ENCODE results near the gene GNAL. TPM values are rescaled to one million over a fixed set of nuclear protein-coding genes. Genes with fewer than 3 reads are reported as not detected.
"Not testable (repeated sequence)": the region's sequence is repeated elsewhere in the genome, so short reads cannot be mapped to it uniquely, and the experiment has no call there.

GNAL gene
- total RNA-seq, 1 donor from 2014 or later, result 4.1 TPM

GRCh38 chr18:11908182-11909060 is 219.4 kb downstream of the GNAL start, which contains the start of gene MPPE1:
Gene MPPE1, minus strand, starts transcription at chr18:11908317. Its CDS starts 11,053 bp downstream, at chr18:11897264.
- DNase-seq, result peak; percentile 85

GRCh38 chr18:11909061-11909455 is 220.0 kb downstream of the GNAL start:
- peak; percentile 17 for DNase-seq

- no peak for DNase-seq
Observed at GRCh38 chr18:11909591-11910026, 220.5 kb downstream of the GNAL start.

- not testable (repeated sequence) for DNase-seq
Observed at GRCh38 chr18:11916880-11917279, 227.8 kb downstream of the GNAL start.

- DNase-seq, result not testable (repeated sequence)
Observed at GRCh38 chr18:11919522-11919921, 230.5 kb downstream of the GNAL start.

- DNase-seq, result no peak
Observed at GRCh38 chr18:11923450-11923849, 234.4 kb downstream of the GNAL start.

GRCh38 chr18:11925800-11926481 is 236.9 kb downstream of the GNAL start:
- no peak for DNase-seq

- DNase-seq, result no peak
Observed at GRCh38 chr18:11927497-11927896, 238.4 kb downstream of the GNAL start.

GRCh38 chr18:11932393-11932792 is 243.3 kb downstream of the GNAL start:
- DNase-seq, result no peak

Other genes with a start within 250 kb of the GNAL start
- gene SLC35G4, start 79.7 kb upstream of the GNAL start, total RNA-seq, result not detected
- 44.3 TPM for gene CHMP1B, start 162.1 kb downstream of the GNAL start, total RNA-seq
- 22.7 TPM for gene MPPE1, start 219.1 kb downstream of the GNAL start, total RNA-seq